Astrocyte of the hippocampus (primary cell): ENCODE data around the gene KLC1.
A peak's percentile ranks its signal among the peaks of the same experiment; 100 is the strongest.
"Not testable (repeated sequence)": the region's sequence is repeated elsewhere in the genome, so short reads cannot be mapped to it uniquely, and the experiment has no call there.

Experiments used
- DNase-seq: peaks from one replicate; pipeline ENCODE4 v3.0.0; 2011; ENCODE audit warnings: low read depth, low spot score

KLC1 gene

GRCh38 chr14:103628684-103629502, at the start of gene KLC1:
Gene KLC1 (plus strand): TSS chr14:103629211. CDS start chr14:103654565, 25,354 bp downstream.
- DNase-seq, result peak; percentile 90

GRCh38 chr14:103581206-103581605, 47.8 kb upstream of the KLC1 start:
- no peak for DNase-seq

GRCh38 chr14:103581954-103582703, 46.9 kb upstream of the KLC1 start:
- no peak for DNase-seq

GRCh38 chr14:103584326-103584915, 44.6 kb upstream of the KLC1 start:
- no peak for DNase-seq

- DNase-seq, result no peak
Observed at GRCh38 chr14:103593577-103593976, 35.4 kb upstream of the KLC1 start.

- DNase-seq, result peak; percentile 90
Observed at GRCh38 chr14:103594265-103594664, 34.7 kb upstream of the KLC1 start.

GRCh38 chr14:103597623-103598377, 31.2 kb upstream of the KLC1 start:
- peak; percentile 80 for DNase-seq

- no peak for DNase-seq
Observed at GRCh38 chr14:103600503-103600902, 28.5 kb upstream of the KLC1 start.

- no peak for DNase-seq
Observed at GRCh38 chr14:103604620-103605019, 24.4 kb upstream of the KLC1 start.

GRCh38 chr14:103606963-103607668, 21.9 kb upstream of the KLC1 start:
- peak; percentile 83 for DNase-seq

GRCh38 chr14:103607822-103608221, 21.2 kb upstream of the KLC1 start:
- no peak for DNase-seq

GRCh38 chr14:103609081-103609480, 19.9 kb upstream of the KLC1 start:
- DNase-seq, result not testable (repeated sequence)

- DNase-seq, result no peak
Observed at GRCh38 chr14:103611215-103611614, 17.8 kb upstream of the KLC1 start.

GRCh38 chr14:103613517-103613916, 15.5 kb upstream of the KLC1 start:
- no peak for DNase-seq

- no peak for DNase-seq
Observed at GRCh38 chr14:103616635-103617300, 12.2 kb upstream of the KLC1 start.

- DNase-seq, result peak; percentile 40
Observed at GRCh38 chr14:103619057-103619456, 10.0 kb upstream of the KLC1 start.

GRCh38 chr14:103621860-103622259, 7.2 kb upstream of the KLC1 start:
- DNase-seq, result no peak

- DNase-seq, result no peak
Observed at GRCh38 chr14:103623308-103623707, 5.7 kb upstream of the KLC1 start.

GRCh38 chr14:103623883-103624482, 5.0 kb upstream of the KLC1 start:
- DNase-seq, result no peak

GRCh38 chr14:103624860-103625259, 4.2 kb upstream of the KLC1 start:
- peak; percentile 71 for DNase-seq
